ENCODE data around the gene ECSCR. TPM values are rescaled to one million over a fixed set of nuclear protein-coding genes. Genes with fewer than 3 reads are reported as not detected.

The ECSCR gene
- total RNA-seq, 6 experiments from 2014 or later = 1.2 to 5.1 (median 2.3) TPM

DNA sequence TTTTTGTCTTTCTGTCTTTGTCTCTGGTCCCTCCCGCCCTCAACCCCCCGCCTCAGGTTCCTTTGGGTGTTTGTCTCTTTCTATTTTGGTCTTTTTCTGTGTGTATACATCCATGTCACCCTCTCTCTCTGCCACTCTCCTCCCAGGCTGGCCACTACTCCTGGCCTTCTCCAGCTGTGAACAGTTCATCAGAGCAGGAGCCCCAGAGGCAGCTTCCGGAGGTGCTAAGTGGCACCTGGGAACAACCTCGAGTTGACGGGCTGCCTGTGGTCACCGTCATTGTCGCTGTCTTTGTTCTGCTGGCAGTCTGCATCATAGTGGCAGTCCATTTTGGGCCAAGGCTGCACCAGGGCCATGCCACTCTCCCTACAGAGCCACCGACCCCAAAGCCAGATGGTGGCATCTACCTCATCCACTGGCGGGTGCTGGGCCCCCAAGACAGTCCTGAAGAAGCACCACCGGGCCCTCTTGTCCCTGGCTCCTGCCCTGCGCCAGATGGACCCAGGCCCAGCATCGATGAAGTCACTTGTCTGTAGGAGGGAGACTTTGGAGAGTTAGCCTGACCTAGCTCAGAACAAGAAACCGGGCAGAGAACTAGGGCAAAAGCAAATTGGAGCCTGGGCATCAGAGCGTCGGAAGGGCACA lies 10.0 kb upstream of the ECSCR start:
- no peak for TF ChIP-seq POLR2A (IDR thresholded peaks at IDR 0.05)
- TF ChIP-seq, protein P1, sequence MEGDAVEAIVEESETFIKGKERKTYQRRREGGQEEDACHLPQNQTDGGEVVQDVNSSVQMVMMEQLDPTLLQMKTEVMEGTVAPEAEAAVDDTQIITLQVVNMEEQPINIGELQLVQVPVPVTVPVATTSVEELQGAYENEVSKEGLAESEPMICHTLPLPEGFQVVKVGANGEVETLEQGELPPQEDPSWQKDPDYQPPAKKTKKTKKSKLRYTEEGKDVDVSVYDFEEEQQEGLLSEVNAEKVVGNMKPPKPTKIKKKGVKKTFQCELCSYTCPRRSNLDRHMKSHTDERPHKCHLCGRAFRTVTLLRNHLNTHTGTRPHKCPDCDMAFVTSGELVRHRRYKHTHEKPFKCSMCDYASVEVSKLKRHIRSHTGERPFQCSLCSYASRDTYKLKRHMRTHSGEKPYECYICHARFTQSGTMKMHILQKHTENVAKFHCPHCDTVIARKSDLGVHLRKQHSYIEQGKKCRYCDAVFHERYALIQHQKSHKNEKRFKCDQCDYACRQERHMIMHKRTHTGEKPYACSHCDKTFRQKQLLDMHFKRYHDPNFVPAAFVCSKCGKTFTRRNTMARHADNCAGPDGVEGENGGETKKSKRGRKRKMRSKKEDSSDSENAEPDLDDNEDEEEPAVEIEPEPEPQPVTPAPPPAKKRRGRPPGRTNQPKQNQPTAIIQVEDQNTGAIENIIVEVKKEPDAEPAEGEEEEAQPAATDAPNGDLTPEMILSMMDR (IDR thresholded peaks at IDR 0.05) = no peak
- Histone ChIP-seq H3K4me3 (no peak overlapping the region), H3K36me3 (no peaks in the 10 kb centered on the region), H3K4me1 (no peaks in the 10 kb centered on the region), H3K27me3 (no peaks in the 10 kb centered on the region), H3K9me3 (no peaks in the 10 kb centered on the region), H3K27ac (no peak overlapping the region)
- 71% methylated on average over 7 of the region's 15 CpGs for WGBS (ENCODE audit: insufficient coverage, low coverage, low lambda C conversion rate, missing lambda C conversion rate)
- ATAC-seq (no peak), DNase-seq (no peak)
- intact Hi-C loops (cut with DNase I) = no loop called here

- H3K27me3 ChIP-seq = no peaks in the 10 kb centered on the region
- H3K9me3 ChIP-seq = no peaks in the 10 kb centered on the region
- DNase-seq (no peak), ATAC-seq (peak; percentile 16 to 41 (median 27))
- no peak within 1 kb of the TSS for H3K4me3 ChIP-seq
- H3K27ac ChIP-seq = no peak within 1 kb of the TSS
- no peaks in the 10 kb centered on the region for H3K4me1 ChIP-seq
- 50% methylated on average over 1 of the region's 9 CpGs for WGBS (ENCODE audit: insufficient coverage, low coverage, low lambda C conversion rate, missing lambda C conversion rate)
- no peak for TF ChIP-seq POLR2A (IDR thresholded peaks at IDR 0.05)
- TF ChIP-seq, protein P1 (IDR thresholded peaks at IDR 0.05) = no peak
- no peaks in the 10 kb centered on the region for H3K36me3 ChIP-seq
- intact Hi-C loops (cut with DNase I) = no loop called here
These were observed 8.3 kb upstream of the ECSCR start, which contains the start of gene SMIM33 for GRCh38 chr5:139470821-139471300. TSS of gene SMIM33 (plus strand) at chr5:139471004. CDS start at chr5:139471122, 118 bp downstream.

DNA sequence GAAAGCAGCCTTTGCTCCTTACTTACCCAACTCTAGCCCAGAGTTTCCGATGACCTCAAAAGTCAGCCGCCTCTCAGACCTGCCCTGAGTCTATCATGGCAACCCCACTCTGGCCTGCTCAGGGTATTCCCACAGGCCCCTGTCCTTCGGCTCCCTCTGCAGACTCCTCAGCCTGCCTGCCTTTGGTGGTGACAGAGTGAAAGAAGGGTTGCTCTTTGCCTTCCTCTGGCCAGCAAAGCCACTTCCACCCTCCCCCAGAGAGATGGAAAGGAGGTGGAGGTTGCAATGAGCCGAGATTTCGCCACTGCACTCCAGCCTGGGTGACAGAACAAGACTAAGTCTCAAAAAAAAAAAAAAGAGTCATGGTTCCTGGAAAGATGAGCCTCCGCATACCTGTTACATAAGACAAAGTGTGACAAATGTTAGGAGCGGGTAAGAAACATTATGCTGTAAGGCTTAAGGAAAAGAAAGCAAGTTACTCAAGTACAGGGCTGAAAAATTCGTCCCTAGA lies 5.9 kb upstream of the ECSCR start:
- no peak overlapping the region for H3K27ac ChIP-seq
- intact Hi-C loops (cut with DNase I) = no loop called here
- TF ChIP-seq, protein P1 (IDR thresholded peaks at IDR 0.05) = no peak
- TF ChIP-seq POLR2A (IDR thresholded peaks at IDR 0.05) = no peak
- ATAC-seq (no peak), DNase-seq (no peak)
- H3K9me3 ChIP-seq = no peaks in the 10 kb centered on the region
- H3K4me1 ChIP-seq = no peaks in the 10 kb centered on the region
- no peak overlapping the region for H3K4me3 ChIP-seq
- 50% methylated on average over 6 of the region's 8 CpGs for WGBS (ENCODE audit: insufficient coverage, low coverage, low lambda C conversion rate, missing lambda C conversion rate)
- no peaks in the 10 kb centered on the region for H3K27me3 ChIP-seq
- no peaks in the 10 kb centered on the region for H3K36me3 ChIP-seq

- Histone ChIP-seq H3K9me3 (no peaks in the 10 kb centered on the region), H3K4me3 (peak overlapping the region; percentile 14 to 27 (median 20)), H3K27ac (peak overlapping the region in 1 of 3 donors; percentile 51), H3K36me3 (no peaks in the 10 kb centered on the region), H3K27me3 (no peaks in the 10 kb centered on the region), H3K4me1 (no peaks in the 10 kb centered on the region)
- peak; percentile 14 to 43 (median 26) for ATAC-seq
- 100% methylated on average over 1 of the region's 5 CpGs for WGBS (ENCODE audit: insufficient coverage, low coverage, low lambda C conversion rate, missing lambda C conversion rate)
- TF ChIP-seq, protein P1 (IDR thresholded peaks at IDR 0.05) = no peak
- no peak for TF ChIP-seq POLR2A (IDR thresholded peaks at IDR 0.05)
- intact Hi-C loops (cut with DNase I) = no loop called here
- DNase-seq = no peak
These were observed 845 bp downstream of the ECSCR start for GRCh38 chr5:139461698-139462097.

Measured in right lobe of liver (tissue), 6 donors.